ENCODE measurements around the gene NAB1. TPM values are rescaled to one million over a fixed set of nuclear protein-coding genes. Genes with fewer than 3 reads are reported as not detected.
"Not testable (repeated sequence)": the region's sequence is repeated elsewhere in the genome, so short reads cannot be mapped to it uniquely, and the experiment has no call there.

Gene NAB1
- total RNA-seq, 1 donor from 2014 or later: 38.6 TPM

GRCh38 chr2:190696792-190697398 lies 48.0 kb downstream of the NAB1 start:
- Histone ChIP-seq H3K9me3 (no peaks in the 10 kb centered on the region), H3K4me3 (no peak overlapping the region), H3K4me1 (no peaks in the 10 kb centered on the region), H3K36me3 (peaks cover 2% of the 10 kb centered on the region), H3K27ac (no peak overlapping the region), H3K27me3 (no peaks in the 10 kb centered on the region)
- intact Hi-C loops (cut with DNase I): no loop called here
- ATAC-seq (no peak), DNase-seq (no peak)
- TF ChIP-seq CTCF (IDR thresholded peaks at IDR 0.05): no peak

GRCh38 chr2:190697421-190697820 lies 48.5 kb downstream of the NAB1 start:
- TF ChIP-seq CTCF (IDR thresholded peaks at IDR 0.05): no peak
- intact Hi-C loops (cut with DNase I): no loop called here
- Histone ChIP-seq H3K27ac (no peak overlapping the region), H3K4me1 (no peaks in the 10 kb centered on the region), H3K27me3 (no peaks in the 10 kb centered on the region), H3K36me3 (no peaks in the 10 kb centered on the region), H3K4me3 (no peak overlapping the region), H3K9me3 (no peaks in the 10 kb centered on the region)
- DNase-seq (no peak), ATAC-seq (no peak)

- Histone ChIP-seq H3K4me3 (no peak overlapping the region), H3K4me1 (no peaks in the 10 kb centered on the region), H3K27ac (no peak overlapping the region), H3K27me3 (no peaks in the 10 kb centered on the region), H3K36me3 (no peaks in the 10 kb centered on the region), H3K9me3 (no peaks in the 10 kb centered on the region)
- DNase-seq (no peak), ATAC-seq (no peak)
- TF ChIP-seq CTCF (IDR thresholded peaks at IDR 0.05): no peak
- intact Hi-C loops (cut with DNase I): no loop called here
Measured at GRCh38 chr2:190698895-190699294, 50.0 kb downstream of the NAB1 start.

- H3K9me3 ChIP-seq: no peaks in the 10 kb centered on the region
- no peaks in the 10 kb centered on the region for H3K36me3 ChIP-seq
- DNase-seq: no peak
- intact Hi-C loops (cut with DNase I): no loop called here
- no peaks in the 10 kb centered on the region for H3K4me1 ChIP-seq
- no peak overlapping the region for H3K4me3 ChIP-seq
- H3K27me3 ChIP-seq: no peaks in the 10 kb centered on the region
- TF ChIP-seq CTCF (IDR thresholded peaks at IDR 0.05): no peak
- H3K27ac ChIP-seq: no peak overlapping the region
- ATAC-seq: no peak
Measured at GRCh38 chr2:190701586-190701985, 52.7 kb downstream of the NAB1 start.

GRCh38 chr2:190705280-190705679 lies 56.4 kb downstream of the NAB1 start:
- Histone ChIP-seq H3K9me3 (no peaks in the 10 kb centered on the region), H3K4me1 (no peaks in the 10 kb centered on the region), H3K27me3 (no peaks in the 10 kb centered on the region), H3K36me3 (no peaks in the 10 kb centered on the region), H3K4me3 (no peak overlapping the region), H3K27ac (no peak overlapping the region)
- TF ChIP-seq CTCF (IDR thresholded peaks at IDR 0.05): no peak
- ATAC-seq (peak; percentile 19), DNase-seq (no peak)
- intact Hi-C loops (cut with DNase I): no loop called here

GRCh38 chr2:190707726-190708125 lies 58.8 kb downstream of the NAB1 start:
- Histone ChIP-seq H3K9me3 (no peaks in the 10 kb centered on the region), H3K4me1 (no peaks in the 10 kb centered on the region), H3K27ac (no peak overlapping the region), H3K27me3 (no peaks in the 10 kb centered on the region), H3K36me3 (no peaks in the 10 kb centered on the region), H3K4me3 (no peak overlapping the region)
- TF ChIP-seq CTCF (IDR thresholded peaks at IDR 0.05): no peak
- DNase-seq (no peak), ATAC-seq (no peak)
- intact Hi-C loops (cut with DNase I): no loop called here

GRCh38 chr2:190708650-190709049 lies 59.8 kb downstream of the NAB1 start:
- H3K9me3 ChIP-seq; H3K27ac ChIP-seq; intact Hi-C loops (cut with DNase I); DNase-seq; H3K27me3 ChIP-seq; ATAC-seq; H3K36me3 ChIP-seq; H3K4me1 ChIP-seq; H3K4me3 ChIP-seq: not testable (repeated sequence)

Data from upper lobe of right lung (tissue), 1 donor.